Stimulated activated CD8-positive, alpha-beta memory T cell treated with anti-CD3 and anti-CD28 coated beads, Interleukin-15, amount 100 ng/mL, for 48 hours (primary cell): Measurements from ENCODE around the gene OR10K2.

Experiments used
- DNase-seq, 2 donors: peaks; one replicate each; pipeline ENCODE4 v3.0.0-alpha.2; 2020; ENCODE audit warnings: low read depth in 2 of 2

OR10K2 gene

GRCh38 chr1:158371188-158371953 lies 54.7 kb downstream of the OR10K2 start:
- peak; percentile 35 to 47 for DNase-seq
